ENCODE data around the gene TDRD3.
"Not testable (repeated sequence)": the region's sequence is repeated elsewhere in the genome, so short reads cannot be mapped to it uniquely, and the experiment has no call there.

The TDRD3 gene

GRCh38 chr13:60396783-60397703 is at the start of gene TDRD3:
TDRD3 (plus strand) TSS chr13:60397220; CDS start chr13:60397365, 145 bp downstream.
- DNase-seq (ENCODE audit: low read depth in 2 of 2) = peak; percentile 73 to 77

GRCh38 chr13:60347690-60348089 is 49.3 kb upstream of the TDRD3 start:
- DNase-seq (ENCODE audit: low read depth in 2 of 2) = no peak

DNA sequence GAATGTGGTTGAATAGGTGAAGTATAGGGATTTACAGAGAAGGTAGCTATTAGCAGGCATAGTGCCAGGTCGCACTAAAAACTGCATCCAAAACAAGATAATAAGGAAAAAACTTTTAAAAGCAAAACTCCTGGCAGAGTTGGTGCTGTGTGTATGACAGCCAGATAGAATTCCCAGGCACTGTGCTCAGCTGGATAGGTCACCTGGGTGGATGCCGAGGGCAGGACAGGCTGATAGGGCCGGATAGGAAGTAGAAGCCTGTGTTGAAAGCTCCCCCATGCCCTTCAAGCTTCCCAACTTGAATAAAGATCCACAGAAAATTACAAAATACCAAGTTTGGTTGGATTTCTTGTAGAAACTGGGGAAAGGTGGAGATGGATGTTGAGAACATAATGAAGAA is 48.9 kb upstream of the TDRD3 start:
- DNase-seq (ENCODE audit: low read depth in 2 of 2) = no peak

GRCh38 chr13:60351326-60351725 is 45.7 kb upstream of the TDRD3 start:
- no peak for DNase-seq (ENCODE audit: low read depth in 2 of 2)

GRCh38 chr13:60351855-60352615 is 45.0 kb upstream of the TDRD3 start:
- DNase-seq (ENCODE audit: low read depth in 2 of 2) = no peak

GRCh38 chr13:60352644-60353043 is 44.4 kb upstream of the TDRD3 start:
- DNase-seq (ENCODE audit: low read depth in 2 of 2) = no peak

- DNase-seq (ENCODE audit: low read depth in 2 of 2) = no peak
Observed at GRCh38 chr13:60355056-60355455, 42.0 kb upstream of the TDRD3 start.

GRCh38 chr13:60356970-60357369 is 40.0 kb upstream of the TDRD3 start:
- DNase-seq (ENCODE audit: low read depth in 2 of 2) = no peak

DNA sequence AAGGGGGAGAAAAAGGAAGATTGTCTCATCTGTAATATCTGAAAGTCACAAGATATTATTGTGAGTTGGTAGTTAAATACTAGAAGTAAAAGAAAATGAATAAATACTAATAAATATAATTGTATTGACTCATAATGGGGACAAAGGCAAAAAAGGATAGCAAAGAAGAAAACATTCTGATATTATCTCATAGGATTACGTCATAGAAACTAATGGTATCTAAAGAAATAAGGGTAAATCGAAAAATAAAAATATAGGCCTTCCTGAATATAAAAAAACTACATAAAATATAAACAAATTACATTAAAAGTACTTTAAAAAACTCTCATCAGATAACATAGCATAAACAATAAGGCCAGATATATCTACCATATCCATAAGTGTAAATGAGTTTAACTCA is 38.6 kb upstream of the TDRD3 start:
- DNase-seq (ENCODE audit: low read depth in 2 of 2) = no peak

GRCh38 chr13:60363288-60363687 is 33.7 kb upstream of the TDRD3 start:
- no peak for DNase-seq (ENCODE audit: low read depth in 2 of 2)

- DNase-seq (ENCODE audit: low read depth in 2 of 2) = no peak
Observed at GRCh38 chr13:60369242-60369641, 27.8 kb upstream of the TDRD3 start.

DNA sequence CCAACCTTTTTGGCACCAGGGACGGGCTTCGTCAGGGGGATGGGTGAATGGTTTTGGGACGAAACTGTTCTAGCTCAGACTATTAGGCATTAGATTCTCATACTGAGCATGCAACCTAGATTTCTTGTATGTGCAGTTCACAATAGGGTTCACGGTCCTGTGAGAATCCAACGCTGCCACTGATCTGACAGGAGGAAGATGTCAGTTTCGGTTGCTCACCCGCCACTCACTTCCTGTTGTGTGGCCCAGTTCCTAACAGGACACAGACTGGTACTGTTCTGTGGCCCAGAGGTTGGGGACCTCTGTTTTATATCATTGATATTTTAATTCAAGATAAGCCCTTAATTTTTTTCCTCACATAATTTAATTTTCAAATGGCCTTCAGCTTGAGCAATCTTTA is 26.7 kb upstream of the TDRD3 start:
- no peak for DNase-seq (ENCODE audit: low read depth in 2 of 2)

DNA sequence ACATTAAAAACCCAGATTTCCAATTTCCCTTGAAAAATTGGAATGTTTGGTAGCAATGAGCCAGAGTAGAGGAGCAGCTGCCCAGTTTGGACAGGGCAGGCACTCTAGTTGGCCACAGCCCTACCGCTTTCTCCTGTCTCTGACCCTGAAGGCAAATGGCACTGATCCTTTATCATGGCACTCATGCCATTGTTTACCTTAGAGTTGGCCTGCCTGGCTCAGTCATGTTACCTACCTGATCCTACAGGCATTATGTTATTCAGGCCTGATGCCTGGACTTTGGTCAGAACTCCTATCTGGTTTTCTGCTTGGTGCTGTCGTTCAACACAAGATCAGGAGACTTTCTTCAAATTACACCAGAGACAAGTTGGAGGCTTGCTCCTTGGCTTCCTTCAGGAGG is 24.9 kb upstream of the TDRD3 start:
- no peak for DNase-seq (ENCODE audit: low read depth in 2 of 2)

- DNase-seq (ENCODE audit: low read depth in 2 of 2) = not testable (repeated sequence)
Observed at GRCh38 chr13:60379282-60379681, 17.7 kb upstream of the TDRD3 start.

DNA sequence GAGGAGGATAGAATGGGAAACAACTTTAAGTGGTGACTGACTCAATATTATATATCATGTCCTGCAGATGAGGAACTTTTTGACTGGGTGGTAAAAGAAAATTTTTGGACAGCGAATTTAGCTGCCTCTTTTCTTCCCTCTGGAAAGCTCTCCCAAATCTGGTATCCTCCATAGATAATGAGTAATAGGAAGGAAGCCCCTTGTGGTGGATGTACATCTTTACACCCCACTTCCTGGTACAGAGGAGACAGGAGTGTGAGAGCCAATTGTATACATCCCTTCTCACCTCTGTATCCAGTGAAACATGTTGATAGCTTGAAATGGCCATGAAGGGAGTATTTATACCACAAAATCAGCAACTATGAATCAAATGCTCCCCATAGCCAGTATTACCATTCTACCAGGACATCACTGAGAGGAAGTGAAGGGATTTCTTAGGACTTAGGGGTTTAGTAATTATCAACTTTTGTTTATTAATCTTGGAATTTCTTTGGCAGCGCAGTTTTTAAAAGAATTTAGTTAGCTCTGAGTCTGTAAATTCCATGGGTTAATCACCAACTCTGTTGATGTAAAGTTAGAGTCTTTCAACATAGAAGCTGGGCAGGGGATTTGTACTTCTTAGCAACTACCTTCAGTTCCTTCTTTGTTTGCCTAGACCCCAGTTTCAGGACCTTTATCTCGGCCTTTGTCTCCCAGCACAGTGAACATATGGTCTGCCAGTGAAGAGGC is 17.0 kb upstream of the TDRD3 start:
- DNase-seq (ENCODE audit: low read depth in 2 of 2) = no peak

DNA sequence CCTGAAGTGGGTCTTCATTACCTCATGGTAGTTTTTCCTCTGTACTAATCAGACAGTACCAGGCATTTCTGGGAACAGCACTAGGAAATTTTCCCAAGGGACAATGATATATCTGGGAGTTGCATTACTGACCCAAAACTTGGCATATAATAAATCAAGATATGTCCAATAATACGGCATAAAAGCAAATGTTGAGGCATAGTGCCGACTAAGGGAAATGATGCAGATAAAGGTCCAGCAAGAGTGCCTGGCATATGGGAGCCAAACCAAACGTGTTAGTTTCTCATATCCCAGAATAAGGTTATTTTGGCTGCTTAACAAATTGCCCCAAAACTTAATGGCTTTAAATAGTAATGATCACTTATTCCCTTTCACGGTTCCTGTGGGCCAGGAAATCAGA is 12.1 kb upstream of the TDRD3 start:
- DNase-seq (ENCODE audit: low read depth in 2 of 2) = no peak

GRCh38 chr13:60386250-60386649 is 10.8 kb upstream of the TDRD3 start:
- no peak for DNase-seq (ENCODE audit: low read depth in 2 of 2)

- DNase-seq (ENCODE audit: low read depth in 2 of 2) = no peak
Observed at GRCh38 chr13:60392131-60392530, 4.9 kb upstream of the TDRD3 start.

- DNase-seq (ENCODE audit: low read depth in 2 of 2) = peak; percentile 78 to 85
Observed at GRCh38 chr13:60395971-60396782, 843 bp upstream of the TDRD3 start.

GRCh38 chr13:60397704-60398378 is 821 bp downstream of the TDRD3 start:
- DNase-seq (ENCODE audit: low read depth in 2 of 2) = peak; percentile 22 to 30

DNA sequence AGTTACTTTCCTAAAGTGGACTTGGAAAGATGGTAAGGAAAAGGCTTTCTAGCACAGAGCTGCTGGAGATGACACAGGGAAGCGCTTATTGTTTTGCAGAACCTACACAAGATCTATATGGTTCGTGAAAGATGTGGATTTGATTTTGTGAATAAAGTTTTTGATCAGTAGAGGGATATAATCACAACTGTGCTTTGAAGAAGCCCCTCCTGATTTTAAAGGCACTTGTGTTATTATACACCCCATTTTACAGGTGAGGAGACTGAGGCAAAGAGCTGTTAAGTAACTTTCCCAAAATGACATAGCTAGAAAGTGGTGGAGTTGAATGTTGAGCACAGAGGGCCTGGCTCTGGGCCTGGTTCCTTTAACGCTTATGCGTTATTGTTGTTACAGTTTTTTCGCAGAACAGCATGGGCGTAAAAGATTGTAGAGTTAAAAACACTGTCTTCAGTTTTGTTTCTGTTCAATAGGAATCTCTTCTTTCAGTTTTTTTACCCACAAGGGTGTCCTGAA is 1.4 kb downstream of the TDRD3 start:
- no peak for DNase-seq (ENCODE audit: low read depth in 2 of 2)

Data from stimulated activated CD4-positive, alpha-beta T cell treated with anti-CD3 and anti-CD28 coated beads, Interleukin-15, amount 100 ng/mL, for 48 hours (primary cell).